Dedifferentiated amniotic fluid mesenchymal stem cell (primary cell): ENCODE results near the gene CHRM3.

Experiments used
- DNase-seq: peaks from one replicate; pipeline ENCODE4 v3.0.0-alpha.2; 2016; ENCODE audit errors: extremely low spot score

Gene CHRM3

DNA sequence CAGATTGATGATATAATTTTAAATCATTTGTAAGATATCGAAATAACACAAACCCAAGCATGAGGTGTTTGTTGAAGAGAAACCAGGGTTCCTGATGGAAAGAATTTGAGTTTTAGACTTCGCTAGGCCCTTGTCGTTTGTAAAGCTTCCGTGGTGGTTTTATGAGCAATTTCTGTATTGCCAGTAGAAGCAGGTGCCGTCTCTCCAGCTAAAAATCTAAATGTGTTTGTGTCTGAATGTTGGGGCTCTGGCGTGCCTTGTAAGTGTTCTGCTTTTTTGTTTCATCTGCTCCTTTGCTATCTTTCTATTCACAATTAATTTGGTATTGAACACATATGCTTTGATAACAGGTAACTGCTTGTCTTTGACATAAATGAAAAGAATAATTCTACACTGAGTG, 27.5 kb downstream of the CHRM3 start:
- no peak for DNase-seq

GRCh38 chr1:239417221-239417620, 30.9 kb downstream of the CHRM3 start:
- DNase-seq = no peak

GRCh38 chr1:239417986-239418640, 31.7 kb downstream of the CHRM3 start:
- DNase-seq = no peak

GRCh38 chr1:239418681-239419080, 32.3 kb downstream of the CHRM3 start:
- DNase-seq = no peak

- DNase-seq = no peak
These were observed 35.4 kb downstream of the CHRM3 start for GRCh38 chr1:239421811-239422210.

DNA sequence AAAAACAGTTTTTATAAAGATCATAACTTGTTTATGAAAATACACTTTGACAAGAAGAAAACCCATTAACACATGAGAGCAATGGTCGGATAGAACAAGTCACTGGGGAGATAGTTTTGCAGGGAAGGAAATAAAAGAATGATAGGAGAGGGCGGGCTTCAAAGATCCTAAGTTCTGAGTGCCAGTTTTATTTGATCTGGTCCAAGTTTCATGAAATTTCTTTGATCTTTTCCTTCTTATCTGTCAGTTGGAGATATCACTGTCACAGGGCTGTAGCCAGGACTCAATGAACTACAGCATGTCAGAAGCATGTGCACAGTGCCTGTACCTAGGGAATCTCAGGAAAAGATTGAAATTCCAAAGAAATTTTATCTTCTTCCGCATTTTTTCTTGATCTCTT, 36.5 kb downstream of the CHRM3 start:
- DNase-seq = no peak

DNA sequence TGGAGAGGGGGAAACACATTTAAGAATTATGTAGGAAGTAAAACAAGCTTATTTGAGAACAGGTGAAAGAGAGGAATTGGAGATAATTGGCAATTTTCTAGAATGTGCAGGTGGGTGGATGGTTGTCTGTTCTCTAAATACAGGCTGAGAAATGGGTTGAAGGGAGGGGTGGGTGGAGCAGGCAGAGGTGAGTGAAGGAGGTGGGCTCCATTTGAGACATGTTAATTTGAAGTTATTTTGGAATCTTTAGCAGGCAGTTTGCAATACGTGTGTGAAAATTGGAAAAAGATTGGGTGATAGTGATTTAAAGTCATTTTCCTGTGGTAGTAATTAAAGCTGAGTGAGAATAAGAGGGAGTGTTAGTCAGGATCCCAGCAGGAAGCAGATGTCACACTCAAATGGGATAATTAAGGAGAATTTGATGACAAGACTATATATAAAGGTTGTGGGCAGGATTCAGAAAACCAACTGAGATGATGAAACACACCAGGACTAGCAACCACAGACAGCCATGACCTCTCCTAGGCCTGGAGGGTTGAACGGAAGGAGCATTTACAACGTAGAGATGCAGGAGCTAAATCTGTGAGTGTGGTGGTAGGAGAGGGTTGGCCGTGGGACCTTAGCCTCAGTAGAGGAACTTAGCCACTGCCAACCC, 40.6 kb downstream of the CHRM3 start:
- DNase-seq = no peak

- DNase-seq = no peak
These were observed 41.3 kb downstream of the CHRM3 start for GRCh38 chr1:239427712-239428111.

DNA sequence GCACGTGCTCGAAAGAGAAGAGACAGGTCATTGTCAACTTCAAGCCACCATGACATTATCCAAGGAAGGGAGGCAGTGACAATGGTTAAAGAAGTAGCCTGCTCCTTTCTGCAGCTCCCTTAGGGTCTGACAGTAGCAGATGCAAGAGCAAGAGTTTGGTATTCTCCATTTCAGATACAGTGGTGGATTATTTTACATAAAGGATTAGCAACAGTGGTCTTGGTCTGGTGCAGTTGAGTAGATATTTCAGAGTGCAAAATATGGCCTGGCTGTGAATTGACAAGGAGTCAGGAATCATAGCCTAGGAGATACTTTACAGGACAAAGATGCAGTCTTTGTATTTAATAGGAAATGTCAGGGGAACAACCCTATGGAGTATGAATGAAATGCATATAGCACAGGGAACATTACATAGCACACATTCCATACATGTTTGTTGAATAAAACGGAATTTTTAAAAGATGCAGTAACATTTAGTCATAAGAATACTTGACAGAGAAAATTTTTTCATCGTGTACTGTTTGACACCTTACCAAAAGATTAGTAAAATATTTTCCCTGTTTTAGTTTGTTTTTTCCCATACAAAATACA, 41.8 kb downstream of the CHRM3 start:
- peak; percentile 34 for DNase-seq

- DNase-seq = no peak
These were observed 42.8 kb downstream of the CHRM3 start for GRCh38 chr1:239429163-239429562.

DNA sequence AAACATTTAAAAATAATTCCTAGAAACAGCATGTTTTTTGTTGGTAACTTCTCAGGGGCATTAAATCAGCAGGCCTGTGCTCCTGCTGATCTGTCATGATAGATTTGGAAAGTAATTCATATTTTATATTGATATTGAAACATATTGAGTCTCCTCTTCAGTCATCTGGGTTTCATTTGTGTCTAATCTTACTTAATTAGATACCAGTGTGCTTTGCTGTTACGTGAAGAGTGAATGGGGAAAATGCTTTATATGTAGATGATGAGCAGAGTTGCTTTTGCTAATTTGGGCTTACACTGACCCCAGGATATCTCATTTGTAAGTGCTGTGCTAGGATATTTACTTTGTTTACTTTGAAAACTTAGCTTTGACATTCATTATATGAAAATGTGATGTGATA, 45.9 kb downstream of the CHRM3 start:
- no peak for DNase-seq

GRCh38 chr1:239434181-239434580, 47.8 kb downstream of the CHRM3 start:
- no peak for DNase-seq
